K562 (cell line): ENCODE data around the gene NEMF. TPM values are rescaled to one million over a fixed set of nuclear protein-coding genes. Genes with fewer than 3 reads are reported as not detected.

ENCODE experiments used
- ADNP ChIP-seq: fragments of 200-800 bp; sonication (Bioruptor generic); IDR thresholded peaks from 2 replicates; pipeline ENCODE4 v1.6.1; 2016; ENCODE audit warnings: missing genetic modification characterization, missing compliant biosample characterization
- DLX4 ChIP-seq: fragments of 250-450 bp; sonication (Bioruptor Pico); IDR thresholded peaks from 2 replicates; pipeline ENCODE4 v1.6.1; 2021; ENCODE audit warnings: mild to moderate bottlenecking
- ELF2 ChIP-seq: fragments of 250-450 bp; sonication (Bioruptor Pico); IDR thresholded peaks from 2 replicates; pipeline ENCODE4 v1.5.0; 2021; ENCODE audit warnings: mild to moderate bottlenecking
- FOXK2 ChIP-seq, 2 experiments: fragments of 450-650 bp; IDR thresholded peaks in 1 of 2; conservative IDR thresholded peaks in 1 of 2; 2 replicates each; pipeline ENCODE4 v1.6.1; 2016; ENCODE audit warnings: low read depth in 2 of 2, mild to moderate bottlenecking in 1 of 2
- HOXB6 ChIP-seq: fragments of 250-450 bp; sonication (Bioruptor Pico); IDR thresholded peaks from 2 replicates; pipeline ENCODE4 v1.5.1; 2022; ENCODE audit warnings: mild to moderate bottlenecking, borderline replicate concordance
- L3MBTL2 ChIP-seq: fragments of 450-650 bp; IDR thresholded peaks from 2 replicates; pipeline ENCODE4 v1.6.1; 2016; ENCODE audit warnings: mild to moderate bottlenecking, moderate library complexity
- MCM2 ChIP-seq: fragments of 450-650 bp; IDR thresholded peaks from 2 replicates; pipeline ENCODE4 v1.6.1; 2017; ENCODE audit warnings: low read depth, mild to moderate bottlenecking
- STAT5A ChIP-seq: IDR thresholded peaks from 2 replicates; pipeline ENCODE4 v1.6.1; 2012; ENCODE audit warnings: low read length, inconsistent platforms, borderline replicate concordance
- TAF15 ChIP-seq: fragments of 200-400 bp; formaldehyde crosslinking; IDR thresholded peaks from 2 replicates; pipeline ENCODE4 v1.6.1; 2017; ENCODE audit warnings: mild to moderate bottlenecking, low read depth, low read length, moderate library complexity
- ZBTB1 ChIP-seq: sonication (generic); formaldehyde crosslinking; IDR thresholded peaks from 2 replicates; pipeline ENCODE4 v1.8.1; 2023; ENCODE audit warnings: missing genetic modification reagents, low read depth, mild to moderate bottlenecking, borderline replicate concordance
- ZBTB2 ChIP-seq: fragments of 450-650 bp; IDR thresholded peaks from 2 replicates; pipeline ENCODE4 v1.6.1; 2016; ENCODE audit warnings: antibody characterized with exemption
- ZNF140 ChIP-seq: fragments of 250-450 bp; sonication (Bioruptor Pico); IDR thresholded peaks from 2 replicates; pipeline ENCODE4 v1.8.0; 2021; ENCODE audit warnings: moderate library complexity, mild to moderate bottlenecking, inconsistent platforms
- ZNF165 ChIP-seq: fragments of 250-450 bp; sonication (Bioruptor Pico); IDR thresholded peaks from 2 replicates; pipeline ENCODE4 v1.4.0; 2020; ENCODE audit warnings: borderline replicate concordance
- ZNF280A ChIP-seq: fragments of 450-650 bp; IDR thresholded peaks from 2 replicates; pipeline ENCODE4 v1.6.1; 2018; ENCODE audit warnings: mild to moderate bottlenecking, low read depth; ENCODE audit not compliant: partially characterized antibody
- ZNF318 ChIP-seq, 2 experiments: fragments of 450-650 bp; IDR thresholded peaks; 2 replicates each; pipeline ENCODE4 v1.6.1; 2016; ENCODE audit warnings: mild to moderate bottlenecking in 2 of 2, borderline replicate concordance in 1 of 2, low read depth in 1 of 2, moderate library complexity in 1 of 2
- ZNF354B ChIP-seq: fragments of 250-450 bp; sonication (Bioruptor Pico); IDR thresholded peaks from 2 replicates; pipeline ENCODE4 v1.4.0; 2020
- ZNF668 ChIP-seq: fragments of 250-450 bp; sonication (Bioruptor Pico); IDR thresholded peaks from 2 replicates; pipeline ENCODE4 v1.8.0; 2022; ENCODE audit warnings: mild to moderate bottlenecking, inconsistent platforms
- ZNF766 ChIP-seq: fragments of 200-800 bp; sonication (Bioruptor generic); conservative IDR thresholded peaks from 2 replicates; pipeline ENCODE4 v1.6.1; 2016; ENCODE audit warnings: missing genetic modification characterization, missing compliant biosample characterization
- polyA plus RNA-seq, 8 experiments: library from polyadenylated mRNA; depleted of rRNA in 4 of 8; stranded (reverse) in 5 of 8; unstranded in 3 of 8; fragments of >200 nt; fragmentation: Nextera tagmentation in 2 of 8; fragmentation: Illumina TruSeq in 1 of 8; extraction: Ambion mirVana in 2 of 8; extraction: Trizol in 1 of 8; gene quantifications; 2 replicates each; pipeline versions ENCODE4 v1.2.1 to v1.2.3, GENCODE V29; 2011 to 2014; ENCODE audit warnings: inconsistent platforms in 1 of 8, missing spikeins in 1 of 8
- total RNA-seq, 7 experiments: library from RNA; depleted of rRNA in 6 of 7; stranded (reverse); fragments of >200 nt in 6 of 7; fragmentation: Illumina TruSeq in 2 of 7; extraction: Trizol in 2 of 7; gene quantifications; 2 replicates each; pipeline versions ENCODE4 v1.2.1 to v1.2.3, GENCODE V29; 2011 to 2021; ENCODE audit warnings: low replicate concordance in 1 of 7

Gene NEMF
- total and polyA plus RNA-seq, 9 of the 15 experiments (the other 6 are each of a cell fraction or from before 2014, with no cell fraction given): 38.8 to 94.4 (median 61.0) TPM

- no peak for TF ChIP-seq ZNF318 (IDR thresholded peaks at IDR 0.05; ENCODE audit: borderline replicate concordance in 1 of 2, low read depth in 1 of 2)
- TF ChIP-seq ZBTB1: no peak
- no peak for TF ChIP-seq TAF15
- no peak for TF ChIP-seq ELF2 (CRISPR knock-in tag)
- TF ChIP-seq ZNF140 (CRISPR knock-in tag): no peak
- no peak for TF ChIP-seq ZNF766 (CRISPR knock-in tag)
- TF ChIP-seq DLX4 (CRISPR knock-in tag): no peak
- no peak for TF ChIP-seq HOXB6
- TF ChIP-seq ZBTB2: no peak
- no peak for TF ChIP-seq L3MBTL2
- no peak for TF ChIP-seq MCM2
- TF ChIP-seq STAT5A: no peak
- TF ChIP-seq ZNF668 (CRISPR knock-in tag): no peak
- TF ChIP-seq ZNF354B (CRISPR knock-in tag): no peak
- no peak for TF ChIP-seq FOXK2 (conservative IDR thresholded peaks at IDR 0.05 in 1 of 2, IDR thresholded peaks at IDR 0.05 in 1 of 2; ENCODE audit: low read depth in 2 of 2)
- 0 out of 2 replicates have a peak, but pooled peaks have one; percentile 9 for TF ChIP-seq ADNP
- TF ChIP-seq ZNF280A: no peak
- TF ChIP-seq ZNF165 (CRISPR knock-in tag): no peak
These were observed 530 bp upstream of the NEMF start (continued) for GRCh38 chr14:49853158-49853477.
